ENCODE data around the gene SPOCK1.

DNA sequence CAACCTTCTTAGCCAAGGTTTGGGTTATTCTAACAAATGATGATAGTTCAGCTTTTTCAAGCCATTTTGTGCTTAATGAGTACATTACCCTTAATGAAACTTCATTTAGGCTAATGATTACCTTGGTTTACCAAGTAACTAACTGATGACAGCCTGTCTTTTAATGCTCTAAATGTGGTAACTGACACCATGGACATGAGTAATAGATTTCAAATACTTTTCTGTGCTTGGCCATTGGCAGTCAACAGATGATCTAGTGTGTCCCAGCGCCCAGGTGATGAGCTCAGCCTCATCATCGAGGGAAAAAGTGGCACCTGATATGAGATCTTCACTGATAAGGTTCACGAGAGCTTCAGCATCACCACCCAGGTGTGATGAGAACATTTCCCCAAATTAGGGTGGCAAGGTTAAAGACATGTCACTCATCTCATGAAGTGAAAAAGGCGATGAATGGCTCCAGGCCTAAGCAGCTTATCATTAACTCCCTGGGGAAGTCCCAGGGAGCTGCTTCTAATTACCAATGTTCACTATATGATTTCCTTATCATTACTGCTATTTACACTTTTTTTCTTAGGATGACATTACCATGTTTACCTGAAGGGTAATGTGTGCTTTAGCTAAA, 296.0 kb downstream of the SPOCK1 start:
- no peak for TF ChIP-seq GATA3 (IDR thresholded peaks at IDR 0.05; ENCODE audit: low read depth, low read length)
- TF ChIP-seq GATA2 (IDR thresholded peaks at IDR 0.05; ENCODE audit: low read depth, low read length) = no peak

Data from SH-SY5Y (cell line).